Activated naive CD4-positive, alpha-beta T cell (primary cell): ENCODE measurements around the gene KCNAB1.
"Not testable (repeated sequence)": the region's sequence is repeated elsewhere in the genome, so short reads cannot be mapped to it uniquely, and the experiment has no call there.

Experiments used
- DNase-seq, 4 experiments: peaks; one replicate each; lab custom pipeline; 2025; lab: John Stamatoyannopoulos, UW

The KCNAB1 gene

GRCh38 chr3:156176629-156177210, 56.3 kb downstream of the KCNAB1 start:
- no peak for DNase-seq

- no peak for DNase-seq
Observed at GRCh38 chr3:156180077-156180476, 59.7 kb downstream of the KCNAB1 start.

GRCh38 chr3:156181509-156181908, 61.1 kb downstream of the KCNAB1 start:
- DNase-seq = no peak

GRCh38 chr3:156183396-156183795, 63.0 kb downstream of the KCNAB1 start:
- DNase-seq = no peak

GRCh38 chr3:156184156-156184555, 63.8 kb downstream of the KCNAB1 start:
- DNase-seq = no peak

- no peak for DNase-seq
Observed at GRCh38 chr3:156187146-156187769, 66.9 kb downstream of the KCNAB1 start.

DNA sequence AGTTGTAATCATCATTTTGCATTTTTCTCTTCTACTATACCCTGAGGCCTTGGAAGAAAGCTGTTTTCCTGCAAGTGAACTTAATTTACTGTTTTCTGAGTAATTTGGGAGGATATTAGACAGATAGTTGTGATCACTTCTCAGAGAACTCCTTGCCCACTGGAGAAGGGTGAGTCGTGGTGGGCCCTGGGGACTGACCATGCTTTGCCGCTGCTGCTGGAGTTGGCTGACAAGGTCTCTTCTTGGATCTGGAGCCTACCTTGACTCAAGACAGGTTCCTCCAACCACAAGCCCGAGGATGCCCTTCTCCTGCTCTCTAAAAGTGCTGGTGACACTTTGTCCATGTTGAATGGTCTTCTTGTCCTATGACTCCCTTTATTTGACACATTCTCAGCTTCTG, 68.4 kb downstream of the KCNAB1 start:
- DNase-seq = no peak

GRCh38 chr3:156189927-156190326, 69.5 kb downstream of the KCNAB1 start:
- no peak for DNase-seq

DNA sequence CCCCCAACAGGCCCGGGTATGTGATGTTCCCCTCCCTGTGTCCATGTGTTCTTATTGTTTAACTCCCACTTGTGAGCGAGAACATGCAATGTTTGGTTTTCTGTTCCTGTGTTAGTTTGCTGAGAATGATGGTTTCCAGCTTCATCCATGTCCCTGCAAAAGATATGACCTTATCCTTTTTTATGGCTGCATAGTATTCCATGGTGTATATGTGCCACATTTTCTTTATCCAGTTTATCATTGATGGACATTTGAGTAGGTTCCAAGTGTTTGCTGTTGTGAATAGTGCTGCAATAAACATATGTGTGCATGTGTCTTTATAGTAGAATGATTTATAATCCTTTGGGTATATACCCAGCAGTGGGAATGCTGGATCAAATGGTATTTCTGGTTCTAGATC, 74.6 kb downstream of the KCNAB1 start:
- DNase-seq = not testable (repeated sequence)

DNA sequence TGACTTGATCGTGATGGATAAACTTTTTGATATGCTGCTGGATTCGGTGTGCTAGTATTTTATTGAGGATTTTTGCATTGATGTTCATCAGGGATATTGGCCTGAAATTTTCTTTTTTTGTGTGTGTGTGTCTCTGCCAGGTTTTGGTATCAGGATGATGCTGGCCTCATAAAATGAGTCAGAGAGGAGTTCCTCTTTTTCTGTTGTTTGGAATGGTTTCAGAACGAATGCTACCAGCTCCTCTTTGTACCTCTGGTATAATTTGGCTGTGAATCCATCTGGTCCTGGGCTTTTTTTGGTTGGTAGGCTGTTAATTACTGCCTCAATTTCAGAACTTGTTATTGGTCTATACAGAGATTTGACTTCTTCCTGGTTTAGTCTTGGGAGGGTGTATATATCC, 76.8 kb downstream of the KCNAB1 start:
- DNase-seq = not testable (repeated sequence)

GRCh38 chr3:156201411-156202405, 81.3 kb downstream of the KCNAB1 start:
- DNase-seq = no peak

DNA sequence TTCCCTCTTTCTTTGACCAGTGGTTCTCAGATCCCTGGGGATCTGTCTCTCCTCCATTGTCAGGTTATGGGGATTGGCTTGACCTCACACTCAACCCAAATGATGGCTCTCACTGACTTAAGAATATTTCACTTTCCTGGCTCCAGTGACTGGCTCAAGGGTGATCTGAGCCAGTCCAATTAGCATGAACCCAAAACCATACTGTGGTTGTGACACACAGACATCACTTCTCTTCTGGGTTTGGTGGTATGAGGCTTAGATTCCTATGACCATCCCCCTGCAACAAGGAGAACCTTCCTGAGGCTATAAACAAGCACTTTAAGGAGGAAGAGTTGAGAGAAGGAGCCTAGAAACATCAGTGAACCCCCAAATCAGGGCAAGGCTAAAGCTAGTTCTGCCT, 85.8 kb downstream of the KCNAB1 start:
- no peak for DNase-seq

DNA sequence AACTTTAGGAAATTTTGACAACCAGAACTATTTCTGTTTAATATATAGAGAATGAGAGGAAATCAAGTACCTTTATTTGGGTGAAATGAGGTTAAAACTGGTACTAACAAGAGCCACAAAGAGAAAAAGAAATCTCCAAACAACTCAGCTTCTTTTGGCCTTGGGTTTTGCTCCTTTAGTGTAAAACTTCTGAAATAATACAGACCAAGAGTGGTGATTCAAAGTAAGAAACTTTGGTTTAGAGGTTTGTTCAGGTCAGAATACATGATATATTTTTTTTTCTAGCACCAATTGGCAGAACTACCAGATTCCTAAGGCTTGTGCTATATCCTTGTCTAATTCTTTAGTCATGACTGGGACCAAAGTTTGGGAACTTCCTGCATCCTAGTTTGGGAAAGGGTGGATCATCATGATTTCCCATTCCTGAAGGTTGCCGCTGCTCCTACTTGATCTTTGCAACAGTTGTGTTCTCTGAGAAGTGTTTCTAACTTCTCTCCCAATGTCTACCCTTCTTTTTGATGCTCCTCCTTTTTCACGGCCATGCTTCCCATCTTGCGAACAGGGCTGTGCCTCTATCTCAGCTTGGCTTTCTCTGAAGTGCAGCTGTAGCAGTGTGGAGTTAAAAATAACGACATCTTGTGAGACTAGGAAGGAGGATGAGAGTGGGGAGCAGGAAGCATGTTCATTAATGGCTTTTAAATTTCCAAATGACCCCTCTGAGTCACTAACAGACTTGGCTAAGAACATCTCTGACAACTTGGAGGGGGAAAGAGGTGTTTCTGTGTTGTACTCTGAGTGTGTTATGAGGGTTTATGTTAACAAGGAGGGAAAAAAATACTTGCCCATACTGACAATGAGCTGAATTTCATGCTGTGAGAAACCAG, 87.7 kb downstream of the KCNAB1 start:
- DNase-seq = no peak

DNA sequence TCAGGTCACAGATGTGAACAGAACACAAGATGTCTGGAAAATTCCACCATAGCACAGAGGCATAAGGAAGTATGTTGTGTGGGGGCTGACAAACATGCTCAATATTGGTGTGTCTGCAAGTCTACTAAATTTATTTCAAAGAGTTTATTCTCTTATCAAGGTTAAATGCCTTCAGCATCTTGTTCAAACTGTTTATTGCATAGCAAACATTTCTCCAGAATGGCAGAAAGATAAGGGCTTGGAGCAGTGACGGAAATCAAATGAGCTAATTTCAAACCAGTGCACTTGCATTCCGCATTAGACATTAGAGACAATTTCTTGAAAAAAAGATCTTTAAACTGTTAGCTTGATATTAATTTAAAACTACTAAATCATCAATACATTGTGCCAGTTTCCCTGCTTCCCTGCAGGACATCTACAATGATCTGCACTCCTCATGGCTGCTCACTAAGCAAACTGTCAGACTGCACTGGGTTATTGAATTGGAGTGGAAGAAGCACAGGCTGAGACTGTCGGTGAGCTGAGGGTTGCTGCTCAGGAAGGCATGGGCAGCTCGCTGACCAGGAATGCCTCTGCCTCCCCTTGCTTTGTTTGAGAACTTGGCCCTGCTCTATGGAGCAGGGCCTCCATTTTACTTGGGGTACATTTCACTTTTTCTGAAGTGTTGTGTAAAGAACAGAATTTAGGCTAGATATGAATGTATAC, 89.4 kb downstream of the KCNAB1 start:
- DNase-seq = no peak

DNA sequence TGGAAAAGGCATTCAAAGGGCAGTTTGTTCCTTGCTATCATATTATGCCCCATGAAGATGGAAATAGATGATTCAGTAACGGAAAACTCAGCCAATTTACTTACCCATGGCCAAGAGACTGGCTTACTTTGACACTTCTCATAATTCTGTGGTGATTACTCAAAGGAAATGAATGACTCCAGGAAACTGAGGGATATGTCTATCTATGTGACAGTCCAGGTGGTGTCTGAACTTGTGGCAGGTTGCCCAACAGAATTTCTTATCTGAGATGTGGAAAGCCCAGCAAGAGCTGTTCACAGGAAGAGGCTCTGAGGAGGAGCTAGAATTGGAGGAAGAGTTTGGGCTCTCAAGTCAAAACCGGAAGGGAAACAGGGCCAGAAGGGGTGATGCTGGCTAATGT, 91.2 kb downstream of the KCNAB1 start:
- DNase-seq = no peak

- DNase-seq = no peak
Observed at GRCh38 chr3:156214676-156215075, 94.3 kb downstream of the KCNAB1 start.

GRCh38 chr3:156215751-156216150, 95.4 kb downstream of the KCNAB1 start:
- no peak for DNase-seq

DNA sequence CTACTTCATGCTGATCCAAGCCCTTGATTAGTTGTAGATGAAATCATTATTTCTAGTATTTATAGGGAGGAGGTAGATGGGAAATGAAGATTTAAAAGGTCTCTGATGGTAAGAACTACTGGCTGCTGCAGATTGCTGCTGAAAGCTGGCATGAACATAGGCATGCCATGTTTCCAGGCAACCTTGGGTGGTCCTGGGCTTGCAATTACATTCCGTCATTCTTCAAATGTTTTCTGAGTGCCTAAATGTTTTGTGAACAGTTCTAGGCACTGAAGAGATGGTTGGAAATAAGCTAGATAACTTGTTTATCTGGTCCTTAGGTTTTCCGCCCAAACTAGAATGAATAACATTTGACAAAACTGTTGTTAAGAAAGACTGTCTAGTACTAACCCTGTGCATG, 95.8 kb downstream of the KCNAB1 start:
- no peak for DNase-seq

- no peak for DNase-seq
Observed at GRCh38 chr3:156216852-156217251, 96.5 kb downstream of the KCNAB1 start.

- no peak for DNase-seq
Observed at GRCh38 chr3:156217674-156218352, 97.4 kb downstream of the KCNAB1 start.

- no peak for DNase-seq
Observed at GRCh38 chr3:156218353-156218744, 98.0 kb downstream of the KCNAB1 start.
